ENCODE measurements around the gene ZNF112. TPM values are rescaled to one million over a fixed set of nuclear protein-coding genes. Genes with fewer than 3 reads are reported as not detected.

Gene ZNF112
- total RNA-seq, 1 donor from 2014 or later, result 0.11 TPM

DNA sequence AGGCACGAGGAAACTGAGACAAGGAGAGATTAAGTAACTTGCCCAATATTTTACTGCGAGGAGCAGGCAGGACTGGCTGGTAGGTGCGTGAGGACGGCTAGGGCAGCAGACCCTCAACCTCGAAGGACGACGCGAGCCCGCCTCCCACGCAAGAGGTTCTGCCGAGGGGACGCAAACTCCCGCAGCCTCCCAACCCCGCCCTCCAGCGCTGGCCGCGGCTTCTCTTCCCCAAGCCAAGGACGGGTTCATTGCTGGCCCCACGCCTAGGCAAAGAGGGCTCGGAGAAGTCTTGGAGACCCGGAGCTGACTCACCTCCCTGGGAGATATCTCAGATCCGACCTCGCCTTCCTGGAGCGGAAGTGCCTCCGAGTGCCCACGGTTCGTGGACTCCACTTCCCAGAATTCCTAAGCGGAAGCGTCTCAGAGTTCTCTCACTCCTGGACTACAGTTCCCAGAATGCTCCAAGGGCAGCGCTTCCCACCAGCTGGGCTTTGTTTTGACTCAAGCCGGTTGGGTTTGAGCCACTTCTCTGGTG lies 51.8 kb downstream of the ZNF112 start, which contains the start of gene ZNF235:
TSS of gene ZNF235 (minus strand) at position 367 of the 535 bp plus-strand sequence. CDS start 1,621 bp downstream, outside the sequence.
- intact Hi-C loops (cut with DNase I), result loop anchor here (1.0 to 10.0 kb wide), 6 partner anchors 52 to 772 kb away; partner anchors contain the start of genes ZNF112, ZNF155, ZNF225 and ZNF227
- H3K27ac ChIP-seq, result peak within 1 kb of the TSS; percentile 76 to 83
- H3K9me3 ChIP-seq, result peaks cover 0 to 33% of the 10 kb centered on the region in 2 donors
- TF ChIP-seq, protein P1, sequence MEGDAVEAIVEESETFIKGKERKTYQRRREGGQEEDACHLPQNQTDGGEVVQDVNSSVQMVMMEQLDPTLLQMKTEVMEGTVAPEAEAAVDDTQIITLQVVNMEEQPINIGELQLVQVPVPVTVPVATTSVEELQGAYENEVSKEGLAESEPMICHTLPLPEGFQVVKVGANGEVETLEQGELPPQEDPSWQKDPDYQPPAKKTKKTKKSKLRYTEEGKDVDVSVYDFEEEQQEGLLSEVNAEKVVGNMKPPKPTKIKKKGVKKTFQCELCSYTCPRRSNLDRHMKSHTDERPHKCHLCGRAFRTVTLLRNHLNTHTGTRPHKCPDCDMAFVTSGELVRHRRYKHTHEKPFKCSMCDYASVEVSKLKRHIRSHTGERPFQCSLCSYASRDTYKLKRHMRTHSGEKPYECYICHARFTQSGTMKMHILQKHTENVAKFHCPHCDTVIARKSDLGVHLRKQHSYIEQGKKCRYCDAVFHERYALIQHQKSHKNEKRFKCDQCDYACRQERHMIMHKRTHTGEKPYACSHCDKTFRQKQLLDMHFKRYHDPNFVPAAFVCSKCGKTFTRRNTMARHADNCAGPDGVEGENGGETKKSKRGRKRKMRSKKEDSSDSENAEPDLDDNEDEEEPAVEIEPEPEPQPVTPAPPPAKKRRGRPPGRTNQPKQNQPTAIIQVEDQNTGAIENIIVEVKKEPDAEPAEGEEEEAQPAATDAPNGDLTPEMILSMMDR (IDR thresholded peaks at IDR 0.05), result no peak
- H3K36me3 ChIP-seq, result peaks cover 17 to 29% of the 10 kb centered on the region in 2 donors
- peak; percentile 74 to 96 for DNase-seq (ENCODE audit: low spot score in 2 of 2)
- H3K27me3 ChIP-seq, result no peaks in the 10 kb centered on the region
- peak within 1 kb of the TSS; percentile 81 to 83 for H3K4me3 ChIP-seq
- no peaks in the 10 kb centered on the region for H3K4me1 ChIP-seq

DNA sequence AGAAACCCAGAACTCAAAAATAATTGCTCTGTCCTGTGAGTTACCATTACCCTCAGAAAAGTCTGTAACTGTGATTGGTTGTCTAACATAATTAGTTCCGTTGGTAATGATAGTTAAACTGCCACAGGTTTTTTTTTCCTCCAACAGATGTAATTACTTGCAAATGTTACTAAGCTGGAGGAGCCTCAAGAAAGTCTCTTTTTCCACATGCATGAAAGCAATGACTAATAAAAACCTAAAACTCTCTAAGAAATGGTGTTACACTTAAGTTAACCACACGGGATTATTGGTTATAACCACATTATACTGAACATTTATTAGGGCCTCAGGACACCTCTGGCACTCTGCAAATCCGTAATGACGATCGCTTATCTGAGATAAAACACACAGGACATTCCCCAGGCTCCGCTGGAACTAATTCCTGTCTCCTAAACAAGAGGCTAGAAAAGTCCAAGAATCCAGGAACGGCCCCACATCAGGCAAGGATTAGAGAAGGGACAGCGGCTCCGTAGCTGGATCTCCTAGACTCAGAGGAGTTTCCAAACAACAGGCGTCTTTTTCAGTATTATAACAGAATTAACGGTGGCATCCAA lies 52.4 kb downstream of the ZNF112 start:
- H3K27me3 ChIP-seq, result no peaks in the 10 kb centered on the region
- intact Hi-C loops (cut with DNase I), result loop anchor here (5.0 to 10.0 kb wide), 2 partner anchors 319 to 772 kb away; partner anchors contain the start of genes ZNF155 and ZNF575
- TF ChIP-seq, protein P1 (IDR thresholded peaks at IDR 0.05), result no peak
- H3K9me3 ChIP-seq, result peaks cover 3 to 31% of the 10 kb centered on the region in 2 donors
- peak overlapping the region; percentile 76 to 83 for H3K27ac ChIP-seq
- no peak for DNase-seq (ENCODE audit: low spot score in 2 of 2)
- peak overlapping the region; percentile 81 to 83 for H3K4me3 ChIP-seq
- H3K4me1 ChIP-seq, result no peaks in the 10 kb centered on the region
- H3K36me3 ChIP-seq, result peaks cover 24 to 35% of the 10 kb centered on the region in 2 donors

GRCh38 chr19:44303320-44303719 lies 53.2 kb downstream of the ZNF112 start:
- Histone ChIP-seq H3K9me3 (peaks cover 3 to 37% of the 10 kb centered on the region in 2 donors), H3K4me1 (no peaks in the 10 kb centered on the region), H3K27ac (no peak overlapping the region), H3K4me3 (no peak overlapping the region), H3K27me3 (no peaks in the 10 kb centered on the region), H3K36me3 (peaks cover 31 to 43% of the 10 kb centered on the region in 2 donors)
- TF ChIP-seq, protein P1 (IDR thresholded peaks at IDR 0.05), result no peak
- intact Hi-C loops (cut with DNase I), result loop anchor here (5.0 to 10.0 kb wide), 2 partner anchors 319 to 771 kb away; partner anchors contain the start of genes ZNF155 and ZNF575
- DNase-seq (ENCODE audit: low spot score in 2 of 2), result no peak

DNA sequence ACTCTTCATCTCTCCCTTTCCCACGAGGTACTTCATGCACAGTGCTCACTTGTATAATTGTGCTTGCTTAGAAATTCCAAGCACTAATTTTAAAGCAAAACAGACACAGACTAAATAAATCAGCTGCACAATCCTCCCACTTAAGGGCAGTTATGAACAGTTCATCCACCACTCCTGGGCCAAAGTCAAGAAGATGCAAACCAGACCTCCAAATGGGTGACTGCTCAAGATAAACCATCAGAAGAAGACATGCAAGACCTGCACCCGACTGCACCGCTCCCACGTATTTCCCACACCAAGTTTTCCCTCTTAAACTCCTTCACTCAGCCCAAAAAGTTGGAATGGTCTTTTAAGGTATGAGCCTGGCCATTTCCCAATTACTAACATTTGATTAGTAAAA lies 71.5 kb downstream of the ZNF112 start:
- Histone ChIP-seq H3K27ac (no peak overlapping the region), H3K4me3 (no peak overlapping the region), H3K4me1 (no peaks in the 10 kb centered on the region), H3K9me3 (peaks cover 75 to 98% of the 10 kb centered on the region in 2 donors), H3K36me3 (peaks cover 31 to 36% of the 10 kb centered on the region in 2 donors), H3K27me3 (no peaks in the 10 kb centered on the region)
- intact Hi-C loops (cut with DNase I), result no loop called here
- TF ChIP-seq, protein P1 (IDR thresholded peaks at IDR 0.05), result no peak
- no peak for DNase-seq (ENCODE audit: low spot score in 2 of 2)

DNA sequence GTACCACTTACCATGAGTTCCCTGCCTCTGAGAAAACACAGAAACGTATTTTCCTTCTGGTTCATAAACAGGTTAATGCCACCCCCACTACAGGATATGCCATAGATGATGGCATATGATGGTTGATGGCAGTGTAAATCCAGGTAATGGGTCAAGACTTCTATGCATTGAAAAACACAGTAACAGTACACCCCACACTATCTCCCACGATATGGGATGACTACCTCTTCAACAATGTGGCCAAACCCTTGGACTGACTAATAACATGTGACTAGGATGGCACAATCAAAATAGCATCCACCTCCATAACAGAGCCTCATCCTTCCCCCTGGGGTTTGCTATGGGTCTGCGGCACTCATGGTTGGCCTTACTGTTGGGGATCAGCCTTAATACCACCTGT lies 73.6 kb downstream of the ZNF112 start:
- DNase-seq (ENCODE audit: low spot score in 2 of 2), result no peak
- TF ChIP-seq, protein P1 (IDR thresholded peaks at IDR 0.05), result no peak
- Histone ChIP-seq H3K36me3 (peaks cover 9 to 21% of the 10 kb centered on the region in 2 donors), H3K4me1 (no peaks in the 10 kb centered on the region), H3K4me3 (no peak overlapping the region), H3K9me3 (peaks cover 78 to 98% of the 10 kb centered on the region in 2 donors), H3K27me3 (no peaks in the 10 kb centered on the region), H3K27ac (no peak overlapping the region)
- intact Hi-C loops (cut with DNase I), result no loop called here

All from ascending aorta (tissue), 2 donors.